SKM-1 treated with dmso at 0.1 percent for 144 hours (cell line): ENCODE results near the gene SPOCK1.

Experiments used
- DNase-seq: peaks from one replicate; lab custom pipeline; 2025; ENCODE audit not compliant: unreplicated experiment; lab: John Stamatoyannopoulos, UW

SPOCK1 gene

GRCh38 chr5:137167187-137167586 lies 331.9 kb downstream of the SPOCK1 start:
- no peak for DNase-seq

DNA sequence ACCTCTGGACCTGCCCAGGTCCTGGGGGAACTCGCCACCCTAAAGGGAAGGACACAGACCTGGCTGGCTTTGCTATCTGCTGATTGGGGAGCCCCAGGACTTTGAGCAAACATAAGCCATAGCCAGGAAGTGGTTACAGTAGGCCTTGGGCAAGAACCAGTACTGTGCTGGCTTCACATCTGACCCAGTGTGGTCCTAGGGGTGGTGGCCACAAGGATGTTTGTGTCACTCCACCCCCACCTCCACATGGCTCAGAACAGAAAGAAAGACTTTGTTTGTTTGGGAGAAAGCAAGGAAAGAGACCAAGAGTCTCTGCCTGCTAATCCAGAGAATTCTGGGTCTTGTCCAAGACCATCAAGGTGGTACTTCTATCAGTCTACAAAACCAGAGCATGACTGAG lies 334.2 kb downstream of the SPOCK1 start:
- no peak for DNase-seq

- no peak for DNase-seq
These were observed 334.6 kb downstream of the SPOCK1 start for GRCh38 chr5:137164536-137164935.

- DNase-seq = no peak
These were observed 340.4 kb downstream of the SPOCK1 start for GRCh38 chr5:137158691-137159090.

DNA sequence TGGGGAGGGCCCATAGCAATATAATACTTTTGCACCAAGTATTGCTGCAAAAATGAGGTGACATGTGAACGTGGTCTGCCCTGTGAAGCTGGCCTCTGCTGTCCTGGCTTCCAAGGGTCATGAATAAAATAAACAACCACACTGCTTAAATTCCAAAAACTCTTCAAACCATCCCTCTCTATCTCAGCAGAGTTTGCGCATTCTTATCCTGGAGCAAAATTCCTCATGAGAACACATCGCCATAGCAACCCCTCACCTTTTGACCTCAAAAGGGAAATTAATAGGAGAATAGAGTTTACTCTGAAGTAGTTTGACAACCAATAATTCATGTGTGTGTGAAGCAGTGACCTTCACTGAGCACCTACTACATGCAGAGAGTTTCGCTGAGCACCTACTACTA lies 342.9 kb downstream of the SPOCK1 start:
- DNase-seq = no peak

DNA sequence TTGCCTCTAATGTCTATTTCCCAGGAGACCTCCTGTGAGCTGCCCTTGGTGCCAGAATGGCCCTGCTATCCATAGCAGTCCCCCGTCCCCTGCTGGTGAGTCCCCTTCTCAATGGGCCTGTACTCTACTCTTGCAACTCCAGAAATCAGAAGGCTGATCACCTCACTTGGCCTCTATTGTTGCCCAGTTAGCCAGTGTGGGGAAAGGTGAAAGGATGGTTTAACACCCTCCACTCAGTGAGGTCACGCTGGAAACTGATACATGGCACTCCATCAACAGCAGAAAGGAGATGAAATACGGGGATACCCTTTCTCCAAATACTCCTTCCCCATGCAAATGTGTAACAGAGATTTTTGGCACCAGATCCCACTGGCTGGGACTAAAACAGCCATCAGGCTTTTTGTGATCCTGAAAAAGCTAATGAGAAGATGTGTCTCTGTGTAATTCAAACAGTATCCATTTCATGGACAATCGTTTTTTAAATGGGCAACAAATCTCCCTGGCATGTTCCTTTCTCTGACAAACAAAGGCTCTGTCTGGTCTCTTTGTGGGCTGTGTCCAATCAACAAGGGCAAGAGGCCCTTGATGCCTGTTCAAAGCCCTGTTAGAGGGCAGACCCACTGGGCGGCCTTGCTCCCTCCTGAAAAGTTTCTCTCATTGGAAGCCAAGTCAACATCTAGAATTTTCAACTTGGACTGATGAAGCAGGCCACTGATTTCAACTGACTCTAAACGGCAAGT lies 343.7 kb downstream of the SPOCK1 start:
- DNase-seq = no peak

DNA sequence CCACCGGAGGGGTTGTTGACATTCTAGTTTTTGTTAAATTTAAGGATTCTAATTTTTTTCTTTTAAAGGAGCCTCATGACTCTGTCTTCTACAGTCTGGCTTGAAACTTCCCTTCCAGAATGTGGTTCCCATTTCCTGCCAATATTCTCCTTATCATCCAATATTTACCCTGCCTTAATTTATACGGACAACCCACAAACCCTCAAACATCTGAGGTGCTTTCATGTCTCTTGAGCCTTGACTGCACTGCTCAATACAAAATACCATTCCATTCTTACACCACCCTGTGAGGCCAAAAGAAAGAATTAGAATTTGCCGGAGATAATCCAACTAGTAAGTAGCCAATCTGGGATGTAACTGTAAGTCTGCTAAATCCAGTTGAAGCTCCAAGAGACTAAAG lies 346.5 kb downstream of the SPOCK1 start:
- DNase-seq = no peak

DNA sequence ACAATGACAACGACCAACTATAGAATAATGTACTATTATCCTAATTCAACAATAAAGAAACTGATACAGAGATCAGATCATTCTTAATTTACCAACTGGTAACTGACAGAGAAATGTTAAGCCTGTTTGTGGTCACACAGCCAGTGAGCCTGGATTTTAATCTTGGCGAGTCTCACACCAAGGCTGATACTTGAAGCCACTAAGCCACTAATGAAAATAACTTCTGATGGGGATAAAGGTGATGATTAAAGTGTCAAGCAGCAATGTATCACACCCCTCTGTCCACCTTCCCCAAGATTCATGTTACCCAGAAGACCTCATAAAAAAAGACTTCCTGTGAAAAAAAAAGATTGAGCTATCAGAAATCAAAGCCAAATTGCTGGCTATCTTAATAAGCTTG lies 350.5 kb downstream of the SPOCK1 start:
- DNase-seq = no peak

GRCh38 chr5:137148159-137148558 lies 351.0 kb downstream of the SPOCK1 start:
- no peak for DNase-seq

DNA sequence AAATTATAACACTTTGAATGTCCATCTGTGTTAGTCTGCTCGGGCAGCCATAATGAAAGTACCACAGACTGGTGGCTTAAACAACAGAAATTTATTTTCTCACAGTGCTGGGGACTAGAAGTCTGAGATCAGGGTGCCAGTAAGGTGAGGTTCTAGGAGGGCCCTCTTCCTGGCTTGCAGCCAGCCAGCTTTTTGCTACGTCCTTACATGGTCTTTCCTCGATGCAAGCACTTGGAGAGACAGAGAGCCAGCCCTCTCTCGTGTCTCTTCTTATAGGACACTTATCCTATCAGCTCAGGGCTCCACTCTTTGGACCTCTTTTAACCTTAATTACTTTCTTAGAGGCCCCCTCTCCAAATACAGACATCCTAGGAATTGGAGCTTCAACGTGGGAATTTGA lies 351.8 kb downstream of the SPOCK1 start:
- DNase-seq = no peak

GRCh38 chr5:137146402-137146890 lies 352.7 kb downstream of the SPOCK1 start:
- DNase-seq = no peak

DNA sequence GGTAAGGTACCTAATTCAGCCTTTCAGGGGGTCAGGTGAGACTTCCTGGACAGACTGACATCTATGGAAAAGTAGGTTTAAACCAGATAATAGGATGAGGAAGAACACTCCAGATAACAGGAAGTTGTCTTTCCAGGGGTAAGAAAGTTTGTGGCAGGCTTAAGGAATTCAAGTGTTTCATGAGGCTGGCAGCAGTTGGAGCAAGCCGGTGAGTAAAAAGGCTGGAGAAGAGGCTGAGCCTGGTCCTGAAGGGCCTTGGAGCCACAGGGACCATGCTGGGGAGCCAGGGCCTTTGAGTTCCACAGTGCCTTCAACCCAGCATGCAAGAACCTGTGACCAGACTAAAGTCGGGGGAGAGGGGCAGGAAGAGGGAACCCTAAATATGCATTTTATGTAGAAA lies 353.4 kb downstream of the SPOCK1 start:
- no peak for DNase-seq

DNA sequence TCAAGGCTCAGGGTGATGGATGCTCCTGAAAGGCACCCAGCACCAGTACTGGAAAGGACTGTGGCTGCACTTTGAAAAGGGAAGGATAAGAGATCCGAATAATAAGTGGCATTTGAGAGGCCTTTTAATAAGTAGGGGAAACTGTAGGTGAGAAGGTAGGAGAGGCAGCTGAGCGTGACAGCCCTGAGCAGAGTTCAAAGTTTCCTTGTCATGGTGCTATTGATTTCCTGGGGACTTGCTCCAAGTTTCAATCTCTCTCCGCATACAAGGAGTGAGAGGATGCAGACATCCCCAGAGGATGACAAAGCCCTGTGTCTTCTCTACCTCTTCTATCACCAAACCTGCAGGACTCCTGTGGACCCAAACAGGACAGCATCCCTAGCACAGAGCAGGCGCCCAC lies 354.5 kb downstream of the SPOCK1 start:
- no peak for DNase-seq

DNA sequence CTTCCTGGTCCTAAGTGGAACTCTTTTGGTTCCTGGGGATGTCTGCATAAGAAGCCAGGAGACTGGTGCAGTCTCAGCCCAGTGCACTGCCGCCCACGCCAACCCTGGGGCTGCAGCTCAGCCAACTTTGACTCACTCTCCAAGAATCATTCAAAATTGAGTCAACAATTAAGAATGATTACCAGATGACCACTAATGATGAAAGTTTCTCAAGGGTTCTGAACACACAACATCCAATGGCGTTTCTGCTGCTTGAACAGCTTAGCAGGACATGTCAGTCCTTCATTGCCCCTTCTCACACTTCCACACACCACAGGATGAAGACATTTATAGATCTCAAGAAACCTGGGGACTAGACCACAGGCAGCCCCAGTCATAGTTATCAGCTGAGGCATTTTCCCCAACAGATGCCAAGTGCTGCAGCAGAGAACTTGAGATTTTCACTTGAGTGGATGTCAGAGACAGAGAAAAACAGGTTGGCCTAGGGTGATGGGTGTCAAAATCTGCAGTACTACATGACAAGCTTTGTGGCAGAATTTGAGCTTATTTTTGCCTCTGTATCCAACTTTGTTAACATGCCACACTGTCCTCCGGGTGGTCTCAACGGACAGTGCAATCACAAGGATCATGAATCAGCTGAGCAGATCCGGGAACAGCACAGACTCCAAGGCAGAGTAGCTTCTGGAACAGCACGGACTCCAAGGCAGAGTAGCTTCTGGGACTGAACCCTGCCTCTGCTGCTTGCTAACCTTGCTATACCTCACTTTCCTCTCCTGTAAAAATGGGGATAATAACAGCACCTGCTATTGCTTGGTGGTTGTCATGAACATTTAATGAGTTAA lies 356.1 kb downstream of the SPOCK1 start:
- no peak for DNase-seq

- no peak for DNase-seq
These were observed 356.8 kb downstream of the SPOCK1 start for GRCh38 chr5:137142346-137142745.

- DNase-seq = no peak
These were observed 357.3 kb downstream of the SPOCK1 start for GRCh38 chr5:137141779-137142178.

DNA sequence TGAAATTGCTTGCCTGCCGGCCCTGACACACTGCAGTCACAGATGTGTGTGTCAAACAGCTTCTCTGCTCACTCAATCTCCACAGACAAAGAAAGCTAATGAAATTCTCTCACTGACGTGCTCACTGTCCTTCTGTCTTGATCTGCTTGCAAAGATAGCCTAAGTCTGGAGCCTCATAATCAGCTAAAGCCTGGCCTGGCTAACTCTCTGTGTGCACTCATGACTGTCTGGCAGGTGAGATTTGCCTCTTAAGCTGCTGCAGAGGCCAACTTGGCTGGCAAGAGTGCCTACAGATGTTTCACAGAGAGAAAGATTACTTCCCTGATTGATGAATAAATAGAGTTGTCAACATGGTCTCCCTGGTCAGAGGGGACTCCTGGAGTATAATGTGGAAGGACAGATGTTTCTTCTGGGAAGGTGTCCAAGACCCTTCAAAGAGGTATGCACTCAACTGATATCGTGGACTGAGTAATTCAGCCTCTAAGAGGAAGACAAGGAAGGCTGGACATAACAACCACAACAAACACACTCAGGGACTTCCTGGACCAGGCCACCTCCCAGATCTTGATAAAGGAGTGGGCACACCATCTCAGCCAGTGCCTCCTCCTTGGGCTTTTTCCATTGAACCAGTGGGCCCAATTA lies 362.0 kb downstream of the SPOCK1 start:
- DNase-seq = no peak

- DNase-seq = no peak
These were observed 364.1 kb downstream of the SPOCK1 start for GRCh38 chr5:137134920-137135532.

- no peak for DNase-seq
These were observed 369.0 kb downstream of the SPOCK1 start for GRCh38 chr5:137129886-137130680.

DNA sequence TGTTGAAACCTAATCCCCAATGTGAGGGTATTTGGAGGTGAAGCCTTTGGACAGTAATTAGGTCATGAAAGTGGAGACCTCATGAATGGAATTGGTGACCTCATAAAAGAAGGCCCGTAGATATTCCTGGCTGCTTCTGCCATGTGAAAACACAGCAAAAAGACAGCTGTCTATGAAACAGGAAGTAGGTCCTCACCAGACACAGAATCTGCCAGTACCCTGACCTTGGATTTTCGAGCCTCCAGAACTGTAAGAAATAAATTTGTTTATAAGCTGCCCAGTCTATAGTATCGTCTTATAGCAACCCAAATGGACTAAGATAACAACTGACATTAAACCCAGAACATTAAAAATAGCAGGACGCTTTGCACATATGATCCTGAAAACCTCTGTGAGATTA lies 371.1 kb downstream of the SPOCK1 start:
- no peak for DNase-seq

DNA sequence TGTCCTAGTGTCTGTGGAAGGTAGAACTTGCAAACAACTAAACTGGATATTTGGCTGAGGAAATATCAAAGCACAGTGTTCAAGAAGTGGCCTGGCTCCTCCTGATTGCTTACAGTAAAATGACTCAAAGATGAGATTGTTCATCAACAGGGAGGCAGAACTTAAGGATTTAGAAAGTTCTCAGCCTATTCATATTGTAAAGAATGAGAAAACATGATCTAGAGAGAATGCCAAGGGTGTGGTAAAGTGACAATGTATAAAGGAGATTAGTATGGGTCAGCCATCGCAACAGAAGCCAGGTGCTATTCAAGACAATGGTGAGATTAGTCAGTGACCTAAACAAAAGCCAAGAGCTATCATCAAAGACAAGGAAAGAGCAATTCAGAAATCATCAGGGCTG lies 372.3 kb downstream of the SPOCK1 start:
- DNase-seq = no peak
